BLaER1 (cell line): Measurements from ENCODE around the gene FOXN1.

Experiments
- H3K27ac ChIP-seq: shearing (Covaris generic); formaldehyde crosslinking; 2 replicates; pipeline ENCODE4 v1.8.1; 2022
- H3K27me3 ChIP-seq: shearing (Covaris generic); formaldehyde crosslinking; 2 replicates; pipeline ENCODE4 v1.8.1; 2022
- H3K36me3 ChIP-seq: shearing (Covaris generic); formaldehyde crosslinking; 2 replicates; pipeline ENCODE4 v1.8.1; 2022
- H3K4me1 ChIP-seq: shearing (Covaris generic); formaldehyde crosslinking; 2 replicates; pipeline ENCODE4 v1.8.1; 2022
- H3K4me2 ChIP-seq: shearing (Covaris generic); formaldehyde crosslinking; 2 replicates; pipeline ENCODE4 v1.8.1; 2022
- H3K4me3 ChIP-seq: shearing (Covaris generic); formaldehyde crosslinking; 2 replicates; pipeline ENCODE4 v1.8.1; 2022
- H3K9ac ChIP-seq: shearing (Covaris generic); formaldehyde crosslinking; 2 replicates; pipeline ENCODE4 v1.8.1; 2022
- H3K9me3 ChIP-seq: shearing (Covaris generic); formaldehyde crosslinking; 2 replicates; pipeline ENCODE4 v1.8.1; 2022
- H4K20me1 ChIP-seq: shearing (Covaris generic); formaldehyde crosslinking; 2 replicates; pipeline ENCODE4 v1.8.1; 2022
- Cebpa-rat ChIP-seq: shearing (Covaris generic); IDR thresholded peaks from 2 replicates; pipeline ENCODE4 v1.8.1; 2022

Gene FOXN1

DNA sequence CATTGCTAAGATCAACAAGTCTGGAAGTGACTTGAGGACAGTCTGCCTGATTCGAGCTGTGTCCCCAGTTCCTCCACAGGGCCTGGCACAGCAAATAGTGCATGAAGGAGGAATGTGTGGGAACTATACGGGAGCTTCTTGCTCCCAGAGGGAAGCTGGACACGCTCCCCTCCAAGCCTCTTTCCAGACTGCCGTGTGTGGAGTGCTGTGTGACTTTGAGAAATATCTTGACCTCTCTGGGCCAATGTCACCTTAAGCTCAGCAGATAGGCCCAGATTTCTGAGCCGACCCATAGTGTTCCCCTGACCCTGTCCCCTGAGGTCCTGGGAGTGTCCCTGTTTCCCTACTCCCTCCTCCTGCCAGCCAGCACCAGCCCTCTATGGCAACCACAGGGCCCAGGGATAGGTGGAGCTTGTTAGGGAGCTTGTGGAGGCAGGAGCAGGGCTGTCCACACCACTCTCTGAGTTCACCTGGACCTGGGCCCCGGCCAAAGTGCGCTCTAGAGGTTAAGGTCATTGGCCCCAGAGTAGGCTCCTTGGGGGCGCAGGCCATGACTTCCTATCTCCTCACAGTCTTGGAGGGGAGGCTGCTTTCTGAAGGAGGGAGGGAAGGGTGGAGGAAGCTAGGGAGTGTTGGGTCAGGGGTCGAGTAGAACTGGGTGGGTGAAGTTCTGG, 6.3 kb upstream of the FOXN1 start:
- H3K4me3 ChIP-seq: no peak overlapping the region
- H3K27me3 ChIP-seq: no peaks in the 10 kb centered on the region
- H4K20me1 ChIP-seq: no peaks in the 10 kb centered on the region
- no peak overlapping the region for H3K9ac ChIP-seq
- no peaks in the 10 kb centered on the region for H3K9me3 ChIP-seq
- peak overlapping the region; percentile 80; the same call in 1 of the 2 replicates for H3K27ac ChIP-seq
- H3K36me3 ChIP-seq: no peaks in the 10 kb centered on the region
- peak overlapping the region; percentile 80 for H3K4me2 ChIP-seq
- H3K4me1 ChIP-seq: peaks cover 77% of the 10 kb centered on the region
- TF ChIP-seq Cebpa-rat: no peak

DNA sequence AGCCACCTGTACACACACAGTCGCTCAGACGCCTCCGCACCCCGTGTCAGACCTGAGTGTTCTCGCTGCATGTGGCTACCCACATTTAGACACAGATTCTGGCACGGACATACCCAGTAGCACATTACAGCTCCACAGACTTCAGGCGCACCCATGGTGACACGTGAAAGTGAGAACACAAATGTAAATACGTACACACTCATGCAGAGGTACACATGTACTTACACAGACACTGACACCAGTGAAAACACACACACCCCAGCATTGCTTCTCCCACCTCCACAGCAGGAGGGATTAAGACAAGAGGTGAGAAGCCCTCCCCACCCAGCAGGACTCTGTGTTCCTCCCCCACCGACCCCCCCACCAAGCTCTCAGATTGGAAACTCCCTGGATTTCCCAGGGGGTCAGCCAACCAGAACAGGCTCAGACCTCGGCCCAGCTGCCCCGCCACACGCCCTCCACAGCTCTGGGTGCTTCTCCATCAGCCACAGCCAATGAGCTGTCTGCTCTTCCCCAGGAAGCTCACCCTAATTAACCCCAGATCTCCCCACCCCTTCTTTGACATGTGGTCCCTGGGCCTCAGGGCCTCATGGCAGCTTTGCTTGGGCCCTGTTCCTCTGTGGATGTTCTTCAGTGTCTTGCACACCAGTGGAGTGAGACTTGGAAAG, 5.3 kb upstream of the FOXN1 start:
- peaks cover 75% of the 10 kb centered on the region for H3K4me1 ChIP-seq
- no peaks in the 10 kb centered on the region for H4K20me1 ChIP-seq
- peak overlapping the region; percentile 49 for H3K9ac ChIP-seq
- H3K4me2 ChIP-seq: peak overlapping the region; percentile 80
- H3K4me3 ChIP-seq: no peak overlapping the region
- no peaks in the 10 kb centered on the region for H3K36me3 ChIP-seq
- H3K27ac ChIP-seq: peak overlapping the region; percentile 80
- no peak for TF ChIP-seq Cebpa-rat
- no peaks in the 10 kb centered on the region for H3K27me3 ChIP-seq
- H3K9me3 ChIP-seq: no peaks in the 10 kb centered on the region

DNA sequence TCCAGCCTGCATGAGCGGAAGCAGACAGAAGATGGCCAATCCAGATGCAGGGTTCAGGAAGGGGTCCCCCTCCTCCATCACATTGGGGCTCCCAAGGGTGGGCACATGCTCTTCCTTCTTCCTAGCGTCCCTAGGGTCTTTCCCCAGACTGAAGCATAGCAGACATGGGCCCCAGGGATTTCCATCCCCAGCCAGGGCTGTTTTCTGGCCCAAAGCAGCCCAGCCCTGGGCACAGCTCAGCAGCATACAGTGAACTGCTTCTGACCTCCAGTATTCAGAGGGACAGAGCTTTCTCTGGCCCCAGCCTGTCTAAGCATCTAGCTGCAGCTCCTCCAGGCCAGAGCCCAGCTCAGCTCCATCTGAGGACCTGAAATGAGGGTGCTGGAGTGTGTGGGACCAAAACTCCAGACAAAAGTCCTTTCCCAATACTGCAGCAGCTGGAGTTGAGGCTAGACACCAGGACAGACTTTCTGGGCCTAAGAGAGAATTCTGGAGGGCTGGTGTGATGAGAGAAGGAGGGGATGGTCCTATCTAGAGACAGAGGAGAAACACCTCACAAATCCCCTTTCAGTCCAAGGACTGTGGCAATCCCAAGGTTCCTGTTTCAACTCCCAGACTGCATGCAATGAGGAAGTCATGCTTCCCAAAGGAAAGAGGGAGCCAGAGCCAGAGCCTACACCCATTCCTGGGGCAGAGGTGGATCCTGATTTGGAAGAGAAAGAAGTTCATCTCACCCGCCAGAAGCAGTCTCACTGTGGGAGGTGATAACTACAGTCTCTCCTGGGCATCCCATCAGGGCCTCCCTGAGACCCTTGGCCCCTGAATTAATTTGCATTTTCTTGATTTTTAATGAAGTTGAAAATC, 4.5 kb upstream of the FOXN1 start:
- no peak for TF ChIP-seq Cebpa-rat
- H3K9me3 ChIP-seq: no peaks in the 10 kb centered on the region
- no peaks in the 10 kb centered on the region for H3K36me3 ChIP-seq
- H3K27me3 ChIP-seq: no peaks in the 10 kb centered on the region
- H3K4me1 ChIP-seq: peaks cover 68% of the 10 kb centered on the region
- H3K4me3 ChIP-seq: no peak overlapping the region
- no peaks in the 10 kb centered on the region for H4K20me1 ChIP-seq
- H3K27ac ChIP-seq: peak overlapping the region; percentile 80
- peak overlapping the region; percentile 80 for H3K4me2 ChIP-seq
- H3K9ac ChIP-seq: peak overlapping the region; percentile 49

DNA sequence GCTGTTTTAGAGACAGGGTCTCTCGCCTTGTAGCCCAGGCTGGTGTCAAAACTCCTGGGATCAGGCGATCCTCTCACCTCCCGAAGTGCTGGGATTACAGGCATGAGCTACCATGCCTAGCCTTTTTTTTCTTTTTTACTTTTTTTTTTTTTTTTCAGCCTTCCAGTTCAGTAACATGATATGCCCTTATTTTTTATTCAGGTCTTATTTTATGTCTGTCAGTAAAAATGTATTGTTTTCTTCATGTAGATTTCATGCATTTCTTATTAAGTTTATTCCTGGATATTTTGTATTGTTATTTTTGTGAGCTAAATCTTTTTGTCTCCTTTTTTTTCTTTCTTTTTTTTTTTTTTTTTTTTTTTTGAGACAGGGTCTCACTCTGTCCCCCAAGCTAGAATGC, 2.7 kb upstream of the FOXN1 start:
- no peak for TF ChIP-seq Cebpa-rat
- Histone ChIP-seq H3K9ac (no peak overlapping the region), H3K36me3 (no peaks in the 10 kb centered on the region), H4K20me1 (no peaks in the 10 kb centered on the region), H3K27ac (no peak overlapping the region), H3K27me3 (peaks cover 3% of the 10 kb centered on the region; the same call in 1 of the 2 replicates), H3K9me3 (no peaks in the 10 kb centered on the region), H3K4me3 (no peak overlapping the region), H3K4me2 (no peak overlapping the region), H3K4me1 (peaks cover 52% of the 10 kb centered on the region)

DNA sequence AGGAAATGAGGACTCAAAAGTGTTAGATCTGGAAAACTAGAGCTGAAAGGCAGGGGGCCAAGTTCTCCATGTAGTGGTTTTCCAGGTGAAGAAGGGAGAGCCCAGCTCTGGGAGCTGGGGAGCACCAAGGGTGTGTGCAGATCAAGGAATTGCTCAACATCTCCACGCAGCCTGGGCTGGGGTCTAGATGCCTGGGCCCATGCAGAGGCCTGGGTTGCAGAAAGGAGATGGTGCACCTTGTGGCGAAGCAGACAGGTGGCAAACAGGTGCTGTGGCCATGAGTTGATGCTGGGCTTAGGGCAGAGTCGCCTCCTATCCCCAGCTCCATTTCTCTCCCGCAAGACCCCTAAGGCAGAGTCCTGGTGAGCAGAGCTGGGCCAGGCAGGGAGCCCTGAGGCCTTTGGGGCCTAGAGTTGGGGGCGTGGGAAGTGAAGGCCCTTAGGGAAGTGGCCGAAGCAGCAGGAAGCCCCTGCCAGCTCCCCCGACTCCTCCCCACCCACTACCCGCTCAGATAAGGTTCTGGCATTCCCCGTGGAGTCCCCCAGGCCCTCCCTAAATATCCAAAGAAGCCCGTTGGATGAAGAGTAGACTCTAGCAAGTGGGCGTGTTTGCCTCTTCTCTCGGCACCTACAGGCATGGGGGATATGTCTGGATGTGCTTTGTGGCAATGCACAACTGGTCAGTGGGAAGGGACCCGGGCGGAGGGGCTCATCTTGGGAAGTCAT, 777 bp downstream of the FOXN1 start:
- Histone ChIP-seq H3K4me3 (no peak overlapping the region), H3K27me3 (peaks cover 5% of the 10 kb centered on the region; the same call in 1 of the 2 replicates), H3K9me3 (no peaks in the 10 kb centered on the region), H3K27ac (no peak overlapping the region), H3K36me3 (no peaks in the 10 kb centered on the region), H3K4me2 (no peak overlapping the region), H3K9ac (no peak overlapping the region), H4K20me1 (no peaks in the 10 kb centered on the region), H3K4me1 (peaks cover 21% of the 10 kb centered on the region)
- no peak for TF ChIP-seq Cebpa-rat

DNA sequence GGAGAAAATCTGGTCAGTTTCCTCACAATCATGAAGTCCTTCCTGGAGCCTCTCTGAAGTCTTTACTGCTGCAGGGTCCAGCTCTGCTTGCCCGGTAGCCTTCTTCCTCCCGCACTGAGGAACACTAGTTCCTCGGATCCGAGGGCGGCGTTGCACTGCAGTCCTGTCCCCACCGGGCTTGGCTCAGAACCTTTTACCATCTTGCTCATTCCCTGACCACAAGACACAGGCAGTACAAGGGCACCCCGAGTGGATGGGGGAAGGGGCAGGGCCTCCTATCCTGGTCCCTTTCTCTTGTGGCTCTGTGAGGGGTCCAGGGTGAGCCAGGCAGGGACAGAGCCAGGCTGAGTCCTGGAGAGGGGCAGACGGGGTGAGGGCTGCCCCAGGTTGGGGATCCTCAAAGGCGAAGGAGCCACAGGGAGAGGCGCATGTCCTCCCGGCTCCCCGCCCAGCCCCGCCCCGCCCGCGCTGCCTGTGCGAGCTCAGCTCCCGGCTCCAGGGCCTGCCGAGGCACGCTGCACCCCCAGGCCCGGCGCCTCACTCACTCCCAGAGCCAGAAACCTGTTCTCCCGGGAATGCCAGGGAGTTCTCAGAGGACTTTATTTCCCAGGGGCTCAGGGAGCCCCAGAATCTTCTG, 1.5 kb downstream of the FOXN1 start:
- Histone ChIP-seq H4K20me1 (no peaks in the 10 kb centered on the region), H3K4me1 (peaks cover 13% of the 10 kb centered on the region), H3K27me3 (peaks cover 5% of the 10 kb centered on the region; the same call in 1 of the 2 replicates), H3K9me3 (no peaks in the 10 kb centered on the region), H3K4me3 (no peak overlapping the region), H3K36me3 (no peaks in the 10 kb centered on the region), H3K4me2 (no peak overlapping the region), H3K27ac (no peak overlapping the region), H3K9ac (no peak overlapping the region)
- TF ChIP-seq Cebpa-rat: no peak

DNA sequence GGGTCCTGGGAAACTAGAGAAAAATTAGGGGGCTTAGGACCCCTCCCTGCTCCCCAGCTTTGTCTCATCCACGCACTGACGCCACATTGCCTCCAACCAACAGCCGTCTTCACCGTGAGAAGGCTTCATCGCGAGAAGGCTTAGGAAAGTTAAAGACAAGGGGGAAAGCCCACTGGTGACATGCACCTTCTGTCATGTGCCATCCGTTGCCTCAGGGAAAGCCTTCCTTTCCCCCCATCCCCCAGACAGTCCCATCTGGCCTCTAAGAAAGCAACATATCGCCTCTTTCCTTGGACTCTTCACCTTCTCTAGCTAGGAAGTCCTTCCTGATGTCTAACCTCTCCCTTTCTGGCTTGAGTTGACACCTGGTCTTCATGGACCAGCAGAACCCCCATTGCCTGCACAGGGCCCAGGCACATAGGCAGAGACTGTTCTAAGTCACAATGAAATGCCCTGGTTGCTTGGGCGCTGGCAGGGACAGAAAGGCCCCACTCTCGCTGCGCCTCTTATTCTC, 2.1 kb downstream of the FOXN1 start:
- no peak for TF ChIP-seq Cebpa-rat
- Histone ChIP-seq H3K36me3 (no peaks in the 10 kb centered on the region), H3K9ac (no peak overlapping the region), H3K4me3 (no peak overlapping the region), H4K20me1 (no peaks in the 10 kb centered on the region), H3K9me3 (no peaks in the 10 kb centered on the region), H3K4me1 (peaks cover 12% of the 10 kb centered on the region), H3K27me3 (peaks cover 5% of the 10 kb centered on the region; the same call in 1 of the 2 replicates), H3K4me2 (0 out of 2 replicates have a peak overlapping the region, but pooled peaks have one; percentile 14), H3K27ac (no peak overlapping the region)

DNA sequence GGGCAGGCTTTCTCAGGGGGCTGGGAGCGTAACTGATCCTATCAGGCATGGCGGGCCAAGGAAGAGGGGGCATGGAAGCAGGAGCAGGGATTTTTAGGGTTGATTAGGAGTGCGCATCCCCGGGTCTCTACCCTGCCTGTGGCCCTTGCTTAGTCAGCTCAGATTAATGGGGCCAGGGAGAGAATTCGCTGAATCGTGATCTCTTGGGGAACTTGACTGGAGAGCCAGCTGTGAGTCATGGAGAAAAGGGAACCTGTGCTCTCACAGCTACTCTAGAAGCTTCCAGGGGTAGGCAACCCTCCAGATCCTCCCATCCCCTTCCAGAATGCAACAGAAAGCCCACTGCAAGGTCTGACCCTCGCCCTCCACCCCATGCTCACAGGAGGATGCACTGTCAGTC, 3.6 kb downstream of the FOXN1 start:
- Histone ChIP-seq H3K27ac (no peak overlapping the region), H3K36me3 (no peaks in the 10 kb centered on the region), H4K20me1 (no peaks in the 10 kb centered on the region), H3K27me3 (peaks cover 5% of the 10 kb centered on the region; the same call in 1 of the 2 replicates), H3K4me1 (peaks cover 12% of the 10 kb centered on the region), H3K4me3 (no peak overlapping the region), H3K4me2 (no peak overlapping the region), H3K9me3 (no peaks in the 10 kb centered on the region), H3K9ac (no peak overlapping the region)
- TF ChIP-seq Cebpa-rat: no peak
